Muscle layer of duodenum (tissue), 2 donors: ENCODE results near the gene CFAP410.
"Not testable (repeated sequence)": the region's sequence is repeated elsewhere in the genome, so short reads cannot be mapped to it uniquely, and the experiment has no call there.

Source experiments
- H3K27ac ChIP-seq: one replicate; pipeline ENCODE4 v1.7.0; 2013; ENCODE audit warnings: mild to moderate bottlenecking, low read length
- H3K27me3 ChIP-seq: one replicate; pipeline ENCODE4 v1.7.0; 2013; ENCODE audit warnings: low read depth, mild to moderate bottlenecking, control low read depth, low read length
- H3K36me3 ChIP-seq, 2 donors: one replicate each; pipeline ENCODE4 v1.7.0; 2013; ENCODE audit warnings: low read length in 2 of 2, control low read depth in 1 of 2, mild to moderate bottlenecking in 1 of 2; ENCODE audit not compliant: insufficient read depth in 2 of 2, control insufficient read depth in 1 of 2
- H3K4me1 ChIP-seq, 2 donors: one replicate each; pipeline ENCODE4 v1.7.0; 2013; ENCODE audit warnings: low read length in 2 of 2, mild to moderate bottlenecking in 2 of 2, control low read depth in 1 of 2, moderate library complexity in 1 of 2; ENCODE audit not compliant: insufficient read depth in 2 of 2, control insufficient read depth in 1 of 2
- H3K4me3 ChIP-seq, 2 donors: one replicate each; pipeline ENCODE4 v1.7.0; 2013; ENCODE audit warnings: low read length in 2 of 2, low read depth in 1 of 2, mild to moderate bottlenecking in 1 of 2
- H3K9me3 ChIP-seq, 2 donors: one replicate each; pipeline ENCODE4 v1.7.0; 2013; ENCODE audit warnings: low read length in 2 of 2, control low read depth in 1 of 2, mild to moderate bottlenecking in 1 of 2; ENCODE audit not compliant: control insufficient read depth in 1 of 2
- donor health status: healthy.

The CFAP410 gene

GRCh38 chr21:44306936-44307704 lies 32.1 kb downstream of the CFAP410 start:
- H3K9me3 ChIP-seq, result no peaks in the 10 kb centered on the region
- peaks cover 0 to 25% of the 10 kb centered on the region in 2 donors for H3K4me1 ChIP-seq
- H3K27ac ChIP-seq, result no peak overlapping the region
- peaks cover 13 to 31% of the 10 kb centered on the region in 2 donors for H3K36me3 ChIP-seq
- no peak overlapping the region for H3K4me3 ChIP-seq
- H3K27me3 ChIP-seq, result no peaks in the 10 kb centered on the region

- Histone ChIP-seq H3K4me1 (peaks cover 3 to 39% of the 10 kb centered on the region in 2 donors), H3K27me3 (no peaks in the 10 kb centered on the region), H3K27ac (no peak overlapping the region), H3K36me3 (peaks cover 2 to 16% of the 10 kb centered on the region in 2 donors), H3K4me3 (no peak overlapping the region), H3K9me3 (no peaks in the 10 kb centered on the region)
Measured at GRCh38 chr21:44305691-44306090, 33.5 kb downstream of the CFAP410 start.

GRCh38 chr21:44304877-44305293 lies 34.3 kb downstream of the CFAP410 start:
- Histone ChIP-seq H3K9me3 (no peaks in the 10 kb centered on the region), H3K27me3 (no peaks in the 10 kb centered on the region), H3K36me3 (peaks cover 0 to 9% of the 10 kb centered on the region in 2 donors), H3K4me3 (no peak overlapping the region), H3K4me1 (peaks cover 3 to 42% of the 10 kb centered on the region in 2 donors), H3K27ac (no peak overlapping the region)

GRCh38 chr21:44304011-44304616 lies 35.1 kb downstream of the CFAP410 start:
- H3K4me1 ChIP-seq, result peaks cover 6 to 44% of the 10 kb centered on the region in 2 donors
- H3K27me3 ChIP-seq, result no peaks in the 10 kb centered on the region
- H3K36me3 ChIP-seq, result peaks cover 0 to 7% of the 10 kb centered on the region in 2 donors
- H3K27ac ChIP-seq, result peak overlapping the region; percentile 69
- H3K9me3 ChIP-seq, result no peaks in the 10 kb centered on the region
- H3K4me3 ChIP-seq, result no peak overlapping the region

- no peak overlapping the region for H3K4me3 ChIP-seq
- peak overlapping the region; percentile 69 for H3K27ac ChIP-seq
- H3K27me3 ChIP-seq, result no peaks in the 10 kb centered on the region
- no peaks in the 10 kb centered on the region for H3K9me3 ChIP-seq
- H3K36me3 ChIP-seq, result peaks cover 0 to 7% of the 10 kb centered on the region in 2 donors
- peaks cover 7 to 46% of the 10 kb centered on the region in 2 donors for H3K4me1 ChIP-seq
Measured at GRCh38 chr21:44303490-44303981, 35.7 kb downstream of the CFAP410 start.

- Histone ChIP-seq H3K27ac (peak overlapping the region; percentile 69), H3K4me1 (peaks cover 7 to 49% of the 10 kb centered on the region in 2 donors)
- not testable (repeated sequence) for H3K4me3 ChIP-seq, H3K9me3 ChIP-seq, H3K27me3 ChIP-seq, H3K36me3 ChIP-seq
Measured at GRCh38 chr21:44302573-44303401, 36.4 kb downstream of the CFAP410 start.

- no peaks in the 10 kb centered on the region for H3K27me3 ChIP-seq
- peak overlapping the region; percentile 20 for H3K27ac ChIP-seq
- H3K4me3 ChIP-seq, result peak overlapping the region in 1 of 2 donors; percentile 81
- peaks cover 0 to 4% of the 10 kb centered on the region in 2 donors for H3K36me3 ChIP-seq
- no peaks in the 10 kb centered on the region for H3K9me3 ChIP-seq
- peaks cover 7 to 53% of the 10 kb centered on the region in 2 donors for H3K4me1 ChIP-seq
Measured at GRCh38 chr21:44301961-44302406, 37.2 kb downstream of the CFAP410 start.

- no peaks in the 10 kb centered on the region for H3K9me3 ChIP-seq
- H3K27me3 ChIP-seq, result no peaks in the 10 kb centered on the region
- peak overlapping the region; percentile 68 to 81 for H3K4me3 ChIP-seq
- peak overlapping the region; percentile 69 for H3K27ac ChIP-seq
- no peaks in the 10 kb centered on the region for H3K36me3 ChIP-seq
- H3K4me1 ChIP-seq, result peaks cover 7 to 48% of the 10 kb centered on the region in 2 donors
Measured at GRCh38 chr21:44301141-44301540, 38.0 kb downstream of the CFAP410 start.

GRCh38 chr21:44300262-44300959 lies 38.8 kb downstream of the CFAP410 start:
- H3K4me1 ChIP-seq, result peaks cover 7 to 45% of the 10 kb centered on the region in 2 donors
- no peaks in the 10 kb centered on the region for H3K27me3 ChIP-seq
- H3K36me3 ChIP-seq, result no peaks in the 10 kb centered on the region
- no peaks in the 10 kb centered on the region for H3K9me3 ChIP-seq
- H3K27ac ChIP-seq, result peak overlapping the region; percentile 69
- H3K4me3 ChIP-seq, result peak overlapping the region; percentile 68 to 81

GRCh38 chr21:44299458-44300261 lies 39.5 kb downstream of the CFAP410 start, which contains the start of gene PFKL:
TSS of gene PFKL (plus strand) at chr21:44300053. CDS start at chr21:44300106, 53 bp downstream.
- peaks cover 7 to 50% of the 10 kb centered on the region in 2 donors for H3K4me1 ChIP-seq

More at GRCh38 chr21:44299458-44300261, 39.5 kb downstream of the CFAP410 start, which contains the start of gene PFKL:
- Histone ChIP-seq H3K27me3 (no peaks in the 10 kb centered on the region), H3K9me3 (no peaks in the 10 kb centered on the region), H3K36me3 (no peaks in the 10 kb centered on the region), H3K4me3 (peak within 1 kb of the TSS; percentile 68 to 81), H3K27ac (peak within 1 kb of the TSS; percentile 69)
